HG03025 (cell line): ENCODE data around the gene PCBP4.
"Not testable (repeated sequence)": the region's sequence is repeated elsewhere in the genome, so short reads cannot be mapped to it uniquely, and the experiment has no call there.

Experiments used
- ATAC-seq: cut with Tn5 transposase; IDR thresholded peaks from one replicate; pipeline ENCODE4 v1.9.1; 2021; ENCODE audit warnings: mild to moderate bottlenecking, moderate library complexity; ENCODE audit not compliant: unreplicated experiment, low FRiP score

The PCBP4 gene

GRCh38 chr3:51928981-51929380, 38.3 kb downstream of the PCBP4 start:
- ATAC-seq = not testable (repeated sequence)

GRCh38 chr3:51928438-51928837, 38.8 kb downstream of the PCBP4 start:
- ATAC-seq = no peak

GRCh38 chr3:51927061-51927977, 39.9 kb downstream of the PCBP4 start:
- no peak for ATAC-seq

GRCh38 chr3:51921081-51921578, 46.1 kb downstream of the PCBP4 start:
- no peak for ATAC-seq

GRCh38 chr3:51916418-51916817, 50.8 kb downstream of the PCBP4 start:
- ATAC-seq = no peak

GRCh38 chr3:51908026-51908425, 59.2 kb downstream of the PCBP4 start:
- ATAC-seq = no peak
